ENCODE data around the gene LYRM4.

LYRM4 gene

GRCh38 chr6:5080574-5080973, 180.2 kb downstream of the LYRM4 start:
- TF ChIP-seq CTCF (IDR thresholded peaks at IDR 0.05; ENCODE audit: poor library complexity, severe bottlenecking) = no peak
- no peak for ATAC-seq (ENCODE audit: low read depth)
- H3K4me1 ChIP-seq (ENCODE audit: insufficient read depth, poor library complexity, severe bottlenecking) = peaks cover 24% of the 10 kb centered on the region
- H3K36me3 ChIP-seq (ENCODE audit: low read depth) = no peaks in the 10 kb centered on the region
- H3K27ac ChIP-seq (ENCODE audit: poor library complexity, severe bottlenecking) = no peak overlapping the region
- no peak overlapping the region for H3K4me3 ChIP-seq (ENCODE audit: severe bottlenecking)
- H3K9me3 ChIP-seq (ENCODE audit: severe bottlenecking) = peaks cover 4% of the 10 kb centered on the region
- no peaks in the 10 kb centered on the region for H3K27me3 ChIP-seq (ENCODE audit: insufficient read depth, poor library complexity, severe bottlenecking)
- no peak for DNase-seq (ENCODE audit: low spot score)

GRCh38 chr6:5079692-5080091, 181.1 kb downstream of the LYRM4 start:
- H3K27ac ChIP-seq (ENCODE audit: poor library complexity, severe bottlenecking) = no peak overlapping the region
- H3K27me3 ChIP-seq (ENCODE audit: insufficient read depth, poor library complexity, severe bottlenecking) = no peaks in the 10 kb centered on the region
- no peak for ATAC-seq (ENCODE audit: low read depth)
- peaks cover 4% of the 10 kb centered on the region for H3K9me3 ChIP-seq (ENCODE audit: severe bottlenecking)
- H3K36me3 ChIP-seq (ENCODE audit: low read depth) = no peaks in the 10 kb centered on the region
- TF ChIP-seq CTCF (IDR thresholded peaks at IDR 0.05; ENCODE audit: poor library complexity, severe bottlenecking) = no peak
- no peak for DNase-seq (ENCODE audit: low spot score)
- H3K4me3 ChIP-seq (ENCODE audit: severe bottlenecking) = no peak overlapping the region
- H3K4me1 ChIP-seq (ENCODE audit: insufficient read depth, poor library complexity, severe bottlenecking) = peaks cover 24% of the 10 kb centered on the region

GRCh38 chr6:5078121-5078669, 182.6 kb downstream of the LYRM4 start:
- ATAC-seq (ENCODE audit: low read depth) = no peak

GRCh38 chr6:5076931-5077330, 183.8 kb downstream of the LYRM4 start:
- Histone ChIP-seq H3K36me3 (ENCODE audit: low read depth) (no peaks in the 10 kb centered on the region), H3K4me1 (ENCODE audit: insufficient read depth, poor library complexity, severe bottlenecking) (peaks cover 4% of the 10 kb centered on the region), H3K4me3 (ENCODE audit: severe bottlenecking) (no peak overlapping the region), H3K9me3 (ENCODE audit: severe bottlenecking) (peaks cover 4% of the 10 kb centered on the region), H3K27me3 (ENCODE audit: insufficient read depth, poor library complexity, severe bottlenecking) (no peaks in the 10 kb centered on the region), H3K27ac (ENCODE audit: poor library complexity, severe bottlenecking) (no peak overlapping the region)
- ATAC-seq (ENCODE audit: low read depth) (no peak), DNase-seq (ENCODE audit: low spot score) (no peak)
- TF ChIP-seq CTCF (IDR thresholded peaks at IDR 0.05; ENCODE audit: poor library complexity, severe bottlenecking) = no peak

More at GRCh38 chr6:5078121-5078669, 182.6 kb downstream of the LYRM4 start:
- H3K4me1 ChIP-seq (ENCODE audit: insufficient read depth, poor library complexity, severe bottlenecking) = peaks cover 14% of the 10 kb centered on the region
- H3K9me3 ChIP-seq (ENCODE audit: severe bottlenecking) = peaks cover 4% of the 10 kb centered on the region
- no peak overlapping the region for H3K4me3 ChIP-seq (ENCODE audit: severe bottlenecking)
- H3K27me3 ChIP-seq (ENCODE audit: insufficient read depth, poor library complexity, severe bottlenecking) = no peaks in the 10 kb centered on the region
- H3K36me3 ChIP-seq (ENCODE audit: low read depth) = no peaks in the 10 kb centered on the region
- no peak for DNase-seq (ENCODE audit: low spot score)
- H3K27ac ChIP-seq (ENCODE audit: poor library complexity, severe bottlenecking) = no peak overlapping the region
- no peak for TF ChIP-seq CTCF (IDR thresholded peaks at IDR 0.05; ENCODE audit: poor library complexity, severe bottlenecking)

- Histone ChIP-seq H3K4me3 (ENCODE audit: severe bottlenecking) (no peak overlapping the region), H3K27ac (ENCODE audit: poor library complexity, severe bottlenecking) (no peak overlapping the region), H3K4me1 (ENCODE audit: insufficient read depth, poor library complexity, severe bottlenecking) (no peaks in the 10 kb centered on the region), H3K27me3 (ENCODE audit: insufficient read depth, poor library complexity, severe bottlenecking) (no peaks in the 10 kb centered on the region), H3K9me3 (ENCODE audit: severe bottlenecking) (no peaks in the 10 kb centered on the region), H3K36me3 (ENCODE audit: low read depth) (no peaks in the 10 kb centered on the region)
- DNase-seq (ENCODE audit: low spot score) (no peak), ATAC-seq (ENCODE audit: low read depth) (no peak)
- no peak for TF ChIP-seq CTCF (IDR thresholded peaks at IDR 0.05; ENCODE audit: poor library complexity, severe bottlenecking)
These were observed 186.8 kb downstream of the LYRM4 start for GRCh38 chr6:5073992-5074391.

Measured in RWPE2 (cell line).